Measurements from ENCODE around the gene NRDE2. TPM values are rescaled to one million over a fixed set of nuclear protein-coding genes. Genes with fewer than 3 reads are reported as not detected.
"Not testable (repeated sequence)": the region's sequence is repeated elsewhere in the genome, so short reads cannot be mapped to it uniquely, and the experiment has no call there.

Gene NRDE2
- total RNA-seq, 1 donor from 2014 or later = 5.6 TPM

- DNase-seq (ENCODE audit: low read depth in 2 of 2) = no peak
Measured at GRCh38 chr14:90341784-90342183, 10.0 kb upstream of the NRDE2 start.

- DNase-seq (ENCODE audit: low read depth in 2 of 2) = not testable (repeated sequence)
Measured at GRCh38 chr14:90341232-90341631, 9.5 kb upstream of the NRDE2 start.

GRCh38 chr14:90336985-90337384 is 5.2 kb upstream of the NRDE2 start:
- no peak for DNase-seq (ENCODE audit: low read depth in 2 of 2)

- no peak for DNase-seq (ENCODE audit: low read depth in 2 of 2)
Measured at GRCh38 chr14:90336401-90336800, 4.7 kb upstream of the NRDE2 start.

- DNase-seq (ENCODE audit: low read depth in 2 of 2) = no peak
Measured at GRCh38 chr14:90332271-90332584, 487 bp upstream of the NRDE2 start.

- no peak for DNase-seq (ENCODE audit: low read depth in 2 of 2)
Measured at GRCh38 chr14:90330203-90331196, 1.2 kb downstream of the NRDE2 start.

GRCh38 chr14:90321891-90322290 is 9.8 kb downstream of the NRDE2 start:
- DNase-seq (ENCODE audit: low read depth in 2 of 2) = no peak

- DNase-seq (ENCODE audit: low read depth in 2 of 2) = no peak
Measured at GRCh38 chr14:90319634-90320541, 11.9 kb downstream of the NRDE2 start.

- DNase-seq (ENCODE audit: low read depth in 2 of 2) = no peak
Measured at GRCh38 chr14:90319173-90319572, 12.6 kb downstream of the NRDE2 start.

GRCh38 chr14:90318016-90318415 is 13.7 kb downstream of the NRDE2 start:
- DNase-seq (ENCODE audit: low read depth in 2 of 2) = no peak

- DNase-seq (ENCODE audit: low read depth in 2 of 2) = no peak
Measured at GRCh38 chr14:90317286-90317685, 14.5 kb downstream of the NRDE2 start.

GRCh38 chr14:90308561-90308960 is 23.2 kb downstream of the NRDE2 start:
- DNase-seq (ENCODE audit: low read depth in 2 of 2) = no peak

- DNase-seq (ENCODE audit: low read depth in 2 of 2) = no peak
Measured at GRCh38 chr14:90305176-90305601, 26.6 kb downstream of the NRDE2 start.

- no peak for DNase-seq (ENCODE audit: low read depth in 2 of 2)
Measured at GRCh38 chr14:90304502-90304901, 27.2 kb downstream of the NRDE2 start.

GRCh38 chr14:90303473-90303872 is 28.3 kb downstream of the NRDE2 start:
- no peak for DNase-seq (ENCODE audit: low read depth in 2 of 2)

GRCh38 chr14:90302529-90303303 is 29.0 kb downstream of the NRDE2 start:
- no peak for DNase-seq (ENCODE audit: low read depth in 2 of 2)

GRCh38 chr14:90301668-90302090 is 30.1 kb downstream of the NRDE2 start:
- peak; percentile 75 to 85 for DNase-seq (ENCODE audit: low read depth in 2 of 2)

GRCh38 chr14:90301122-90301521 is 30.6 kb downstream of the NRDE2 start:
- no peak for DNase-seq (ENCODE audit: low read depth in 2 of 2)

- DNase-seq (ENCODE audit: low read depth in 2 of 2) = no peak
Measured at GRCh38 chr14:90300611-90301047, 31.1 kb downstream of the NRDE2 start.

- no peak for DNase-seq (ENCODE audit: low read depth in 2 of 2)
Measured at GRCh38 chr14:90299408-90299807, 32.3 kb downstream of the NRDE2 start.

GRCh38 chr14:90297876-90298629 is 33.7 kb downstream of the NRDE2 start:
- DNase-seq (ENCODE audit: low read depth in 2 of 2) = no peak

Measured in lung microvascular endothelial cell (primary cell).